OCI-LY7 (cell line): ENCODE measurements around the gene ZFP90.

Experiments
- EZH2phosphoT487 ChIP-seq: fragments of 200-600 bp; sonication (generic); IDR thresholded peaks from 2 replicates; pipeline ENCODE4 v1.6.1; 2018; ENCODE audit warnings: low read depth, borderline replicate concordance, mild to moderate bottlenecking, mixed run types, antibody characterized with exemption, low read length, moderate library complexity, mixed read lengths
- TF ChIP-seq, protein P1 (sequence below): fragments of 200-600 bp; sonication (generic); conservative IDR thresholded peaks from 2 replicates; pipeline ENCODE4 v1.5.1; 2014; ENCODE audit warnings: mild to moderate bottlenecking, antibody characterized with exemption, low read length, moderate library complexity, mixed read lengths

DNA sequence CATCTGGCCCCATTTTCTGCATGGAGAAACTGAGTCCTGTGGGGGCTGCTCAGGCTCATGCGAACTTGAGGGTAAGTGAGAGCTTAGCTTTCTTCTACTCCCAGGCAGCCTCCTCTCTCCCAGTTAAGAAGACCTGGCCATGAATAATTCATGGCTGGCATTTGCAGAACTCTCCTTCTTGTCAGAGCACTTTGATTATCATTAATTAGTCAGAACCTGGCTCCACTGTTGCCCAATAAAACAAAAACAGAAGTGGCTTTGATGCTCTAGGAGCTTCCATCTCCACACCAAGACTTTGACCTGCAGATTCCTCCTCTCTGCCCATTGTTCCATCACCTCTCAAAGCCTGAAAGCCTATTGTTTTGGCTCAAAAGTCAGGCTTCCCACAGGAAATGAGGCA, 60.5 kb downstream of the ZFP90 start:
- TF ChIP-seq, protein P1, sequence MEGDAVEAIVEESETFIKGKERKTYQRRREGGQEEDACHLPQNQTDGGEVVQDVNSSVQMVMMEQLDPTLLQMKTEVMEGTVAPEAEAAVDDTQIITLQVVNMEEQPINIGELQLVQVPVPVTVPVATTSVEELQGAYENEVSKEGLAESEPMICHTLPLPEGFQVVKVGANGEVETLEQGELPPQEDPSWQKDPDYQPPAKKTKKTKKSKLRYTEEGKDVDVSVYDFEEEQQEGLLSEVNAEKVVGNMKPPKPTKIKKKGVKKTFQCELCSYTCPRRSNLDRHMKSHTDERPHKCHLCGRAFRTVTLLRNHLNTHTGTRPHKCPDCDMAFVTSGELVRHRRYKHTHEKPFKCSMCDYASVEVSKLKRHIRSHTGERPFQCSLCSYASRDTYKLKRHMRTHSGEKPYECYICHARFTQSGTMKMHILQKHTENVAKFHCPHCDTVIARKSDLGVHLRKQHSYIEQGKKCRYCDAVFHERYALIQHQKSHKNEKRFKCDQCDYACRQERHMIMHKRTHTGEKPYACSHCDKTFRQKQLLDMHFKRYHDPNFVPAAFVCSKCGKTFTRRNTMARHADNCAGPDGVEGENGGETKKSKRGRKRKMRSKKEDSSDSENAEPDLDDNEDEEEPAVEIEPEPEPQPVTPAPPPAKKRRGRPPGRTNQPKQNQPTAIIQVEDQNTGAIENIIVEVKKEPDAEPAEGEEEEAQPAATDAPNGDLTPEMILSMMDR: no peak
- TF ChIP-seq EZH2phosphoT487: no peak
